ENCODE data around the gene OTUD3. TPM values are rescaled to one million over a fixed set of nuclear protein-coding genes. Genes with fewer than 3 reads are reported as not detected.
"Not testable (repeated sequence)": the region's sequence is repeated elsewhere in the genome, so short reads cannot be mapped to it uniquely, and the experiment has no call there.

Gene OTUD3
- total and polyA plus RNA-seq, 2 experiments from 2014 or later: 3.0 to 9.3 TPM

DNA sequence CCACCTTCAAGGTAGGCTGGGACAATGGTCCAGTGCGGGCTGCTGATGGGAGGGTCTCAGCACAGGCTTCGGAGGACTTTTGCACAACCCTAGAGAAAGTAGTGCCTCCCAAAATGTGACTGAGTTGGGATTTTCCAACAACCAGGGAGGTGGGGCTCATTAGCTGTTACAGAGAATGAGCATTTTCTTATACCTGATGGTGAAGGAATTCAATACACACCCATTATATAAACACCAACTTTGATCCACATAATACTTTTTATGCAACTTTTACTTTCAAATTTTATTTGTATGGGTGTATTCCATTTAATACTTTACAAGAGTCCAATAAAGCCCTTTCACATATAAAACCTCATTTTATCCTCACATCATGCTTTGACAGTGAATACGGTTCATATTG, 35.9 kb upstream of the OTUD3 start:
- no peak for DNase-seq (ENCODE audit: low spot score)
- H3K4me1 ChIP-seq (ENCODE audit: insufficient read depth): no peaks in the 10 kb centered on the region
- no peak overlapping the region for H3K4me3 ChIP-seq
- H3K79me2 ChIP-seq: no peaks in the 10 kb centered on the region
- no peaks in the 10 kb centered on the region for H3K27me3 ChIP-seq
- H3K4me2 ChIP-seq: no peak overlapping the region
- TF ChIP-seq, protein P1, sequence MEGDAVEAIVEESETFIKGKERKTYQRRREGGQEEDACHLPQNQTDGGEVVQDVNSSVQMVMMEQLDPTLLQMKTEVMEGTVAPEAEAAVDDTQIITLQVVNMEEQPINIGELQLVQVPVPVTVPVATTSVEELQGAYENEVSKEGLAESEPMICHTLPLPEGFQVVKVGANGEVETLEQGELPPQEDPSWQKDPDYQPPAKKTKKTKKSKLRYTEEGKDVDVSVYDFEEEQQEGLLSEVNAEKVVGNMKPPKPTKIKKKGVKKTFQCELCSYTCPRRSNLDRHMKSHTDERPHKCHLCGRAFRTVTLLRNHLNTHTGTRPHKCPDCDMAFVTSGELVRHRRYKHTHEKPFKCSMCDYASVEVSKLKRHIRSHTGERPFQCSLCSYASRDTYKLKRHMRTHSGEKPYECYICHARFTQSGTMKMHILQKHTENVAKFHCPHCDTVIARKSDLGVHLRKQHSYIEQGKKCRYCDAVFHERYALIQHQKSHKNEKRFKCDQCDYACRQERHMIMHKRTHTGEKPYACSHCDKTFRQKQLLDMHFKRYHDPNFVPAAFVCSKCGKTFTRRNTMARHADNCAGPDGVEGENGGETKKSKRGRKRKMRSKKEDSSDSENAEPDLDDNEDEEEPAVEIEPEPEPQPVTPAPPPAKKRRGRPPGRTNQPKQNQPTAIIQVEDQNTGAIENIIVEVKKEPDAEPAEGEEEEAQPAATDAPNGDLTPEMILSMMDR (IDR thresholded peaks at IDR 0.05; ENCODE audit: poor library complexity): no peak
- TF ChIP-seq EZH2phosphoT487 (IDR thresholded peaks at IDR 0.05; ENCODE audit: low read depth, severe bottlenecking, unreplicated experiment) (no peak), EZH2 (IDR thresholded peaks at IDR 0.05; ENCODE audit: borderline replicate concordance) (no peak)
- H2AFZ ChIP-seq: no peak overlapping the region
- H3K9me2 ChIP-seq (replicated peaks; ENCODE audit: insufficient read depth): no peaks in the 10 kb centered on the region
- WGBS (ENCODE audit: low lambda C conversion rate, missing lambda C conversion rate): 89% methylated on average over 3 of the region's 3 CpGs
- H3K27ac ChIP-seq: no peak overlapping the region
- H3K9me3 ChIP-seq (ENCODE audit: low read depth): no peaks in the 10 kb centered on the region
- no peaks in the 10 kb centered on the region for H3K36me3 ChIP-seq (replicated peaks; ENCODE audit: insufficient read depth, low read depth)
- no peaks in the 10 kb centered on the region for H4K20me1 ChIP-seq (ENCODE audit: insufficient read depth, poor library complexity, severe bottlenecking)

DNA sequence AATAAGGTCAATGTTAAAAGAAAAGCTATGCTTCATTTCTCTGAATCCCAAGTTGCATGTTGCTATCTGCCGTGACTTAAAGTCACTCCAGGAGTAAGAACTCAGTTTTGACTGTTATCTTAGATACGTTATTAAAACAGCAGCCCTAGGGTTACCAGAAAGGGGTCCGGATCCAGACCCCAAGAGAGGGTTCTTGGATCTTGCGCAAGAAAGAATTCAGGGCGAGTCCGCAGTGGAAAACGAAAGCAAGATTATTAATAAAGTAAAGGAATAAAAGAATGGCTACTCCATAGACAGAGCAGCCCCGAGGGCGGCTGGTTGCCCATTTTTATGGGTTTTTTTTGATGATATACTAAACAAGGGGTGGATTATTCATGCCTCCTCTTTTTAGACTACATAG, 34.9 kb upstream of the OTUD3 start:
- not testable (repeated sequence) for H4K20me1 ChIP-seq (ENCODE audit: insufficient read depth, poor library complexity, severe bottlenecking); H3K9me2 ChIP-seq (replicated peaks; ENCODE audit: insufficient read depth); H3K4me1 ChIP-seq (ENCODE audit: insufficient read depth); H3K4me3 ChIP-seq; DNase-seq (ENCODE audit: low spot score); H2AFZ ChIP-seq; H3K27me3 ChIP-seq; H3K9me3 ChIP-seq (ENCODE audit: low read depth); H3K4me2 ChIP-seq; H3K27ac ChIP-seq; H3K36me3 ChIP-seq (replicated peaks; ENCODE audit: insufficient read depth, low read depth); H3K79me2 ChIP-seq
- 89% methylated on average over 9 of the region's 9 CpGs for WGBS (ENCODE audit: low lambda C conversion rate, missing lambda C conversion rate)

DNA sequence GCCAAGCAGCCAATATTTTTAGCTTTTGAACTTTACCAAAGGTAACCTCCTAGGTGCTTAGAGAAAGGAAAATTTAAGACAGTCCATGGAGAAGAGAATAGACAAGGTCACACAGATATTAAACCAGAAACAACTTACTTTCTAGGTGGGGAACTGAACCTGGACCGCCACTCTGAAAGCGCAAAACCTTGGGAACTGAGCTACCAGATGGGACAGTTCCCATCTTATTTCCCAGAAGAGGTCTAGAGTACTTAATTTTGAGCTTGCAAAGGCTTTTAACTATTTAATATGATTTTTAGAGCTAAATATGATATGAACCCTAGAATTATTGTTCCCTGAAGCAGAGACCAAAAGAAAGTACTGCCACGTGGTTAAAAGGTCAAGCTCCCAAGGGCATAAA, 32.9 kb upstream of the OTUD3 start:
- not testable (repeated sequence) for H4K20me1 ChIP-seq (ENCODE audit: insufficient read depth, poor library complexity, severe bottlenecking); H3K27me3 ChIP-seq; H3K79me2 ChIP-seq; H2AFZ ChIP-seq; H3K9me2 ChIP-seq (replicated peaks; ENCODE audit: insufficient read depth); H3K4me2 ChIP-seq; H3K36me3 ChIP-seq (replicated peaks; ENCODE audit: insufficient read depth, low read depth); H3K4me1 ChIP-seq (ENCODE audit: insufficient read depth); H3K9me3 ChIP-seq (ENCODE audit: low read depth); H3K27ac ChIP-seq; DNase-seq (ENCODE audit: low spot score); H3K4me3 ChIP-seq
- 85% methylated on average over 3 of the region's 3 CpGs for WGBS (ENCODE audit: low lambda C conversion rate, missing lambda C conversion rate)

DNA sequence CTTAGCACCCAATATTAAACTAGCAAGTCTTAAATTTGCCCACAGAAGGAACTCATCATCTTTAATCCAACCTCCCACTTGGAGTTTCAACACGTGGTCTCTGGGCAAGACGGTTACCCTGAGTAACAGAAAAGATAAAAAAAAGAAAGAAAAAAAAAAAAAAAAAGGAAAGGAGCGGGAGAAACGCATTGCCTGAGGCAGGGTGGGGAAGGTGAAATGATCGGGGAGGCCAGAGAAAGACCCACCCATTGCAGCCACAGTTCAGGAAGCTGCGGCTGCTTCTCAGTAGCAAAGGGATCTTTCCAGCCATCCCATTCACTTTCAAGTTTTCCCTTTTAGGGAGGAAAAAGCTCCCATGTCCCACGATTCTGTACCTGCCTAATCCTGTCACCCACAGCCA, 32.0 kb upstream of the OTUD3 start:
- Histone ChIP-seq H2AFZ (no peak overlapping the region), H4K20me1 (ENCODE audit: insufficient read depth, poor library complexity, severe bottlenecking) (no peaks in the 10 kb centered on the region), H3K9me2 (replicated peaks; ENCODE audit: insufficient read depth) (no peaks in the 10 kb centered on the region), H3K4me3 (no peak overlapping the region), H3K4me1 (ENCODE audit: insufficient read depth) (no peaks in the 10 kb centered on the region), H3K36me3 (replicated peaks; ENCODE audit: insufficient read depth, low read depth) (no peaks in the 10 kb centered on the region), H3K27ac (no peak overlapping the region), H3K27me3 (no peaks in the 10 kb centered on the region), H3K4me2 (no peak overlapping the region), H3K79me2 (no peaks in the 10 kb centered on the region), H3K9me3 (ENCODE audit: low read depth) (no peaks in the 10 kb centered on the region)
- 31% methylated on average over 7 of the region's 7 CpGs for WGBS (ENCODE audit: low lambda C conversion rate, missing lambda C conversion rate)
- TF ChIP-seq EZH2phosphoT487 (IDR thresholded peaks at IDR 0.05; ENCODE audit: low read depth, severe bottlenecking, unreplicated experiment): no peak
- TF ChIP-seq, protein P1 (IDR thresholded peaks at IDR 0.05; ENCODE audit: poor library complexity): no peak
- no peak for TF ChIP-seq EZH2 (IDR thresholded peaks at IDR 0.05; ENCODE audit: borderline replicate concordance)
- DNase-seq (ENCODE audit: low spot score): no peak

DNA sequence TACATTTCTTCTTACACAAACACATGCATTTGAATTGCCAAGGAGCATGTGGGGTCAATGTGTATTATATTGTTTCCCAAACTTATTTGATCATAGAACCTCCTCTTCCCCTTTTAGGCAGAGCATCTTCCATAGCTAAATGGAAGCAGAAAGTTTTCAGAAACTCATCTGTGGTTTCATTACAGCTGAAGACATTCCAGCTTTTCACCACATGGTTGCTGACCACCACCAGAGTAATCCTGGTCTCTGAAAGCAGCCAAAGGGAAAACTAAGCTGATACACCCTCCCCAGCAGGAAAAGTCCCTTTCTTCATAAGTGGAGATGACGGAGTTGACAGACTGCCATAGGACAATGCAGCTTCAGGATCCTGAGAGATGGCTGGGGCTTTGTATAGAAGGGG, 30.2 kb upstream of the OTUD3 start:
- Histone ChIP-seq H2AFZ (no peak overlapping the region), H3K4me3 (no peak overlapping the region), H3K27me3 (no peaks in the 10 kb centered on the region), H3K4me1 (ENCODE audit: insufficient read depth) (no peaks in the 10 kb centered on the region), H4K20me1 (ENCODE audit: insufficient read depth, poor library complexity, severe bottlenecking) (no peaks in the 10 kb centered on the region), H3K36me3 (replicated peaks; ENCODE audit: insufficient read depth, low read depth) (no peaks in the 10 kb centered on the region), H3K27ac (no peak overlapping the region), H3K9me2 (replicated peaks; ENCODE audit: insufficient read depth) (no peaks in the 10 kb centered on the region), H3K9me3 (ENCODE audit: low read depth) (no peaks in the 10 kb centered on the region), H3K4me2 (no peak overlapping the region), H3K79me2 (no peaks in the 10 kb centered on the region)
- TF ChIP-seq EZH2phosphoT487 (IDR thresholded peaks at IDR 0.05; ENCODE audit: low read depth, severe bottlenecking, unreplicated experiment): no peak
- TF ChIP-seq, protein P1 (IDR thresholded peaks at IDR 0.05; ENCODE audit: poor library complexity): no peak
- no peak for TF ChIP-seq EZH2 (IDR thresholded peaks at IDR 0.05; ENCODE audit: borderline replicate concordance)
- no peak for DNase-seq (ENCODE audit: low spot score)
- whole genome bisulfite sequencing (ENCODE audit: low lambda C conversion rate, missing lambda C conversion rate): 92% methylated on average over 1 of the region's 1 CpG

All from hepatocyte (in vitro differentiated cells).